ENCODE data around the gene CHRM5. TPM values are rescaled to one million over a fixed set of nuclear protein-coding genes. Genes with fewer than 3 reads are reported as not detected.
A peak's percentile ranks its signal among the peaks of the same experiment; 100 is the strongest.

Gene CHRM5
- polyA plus RNA-seq, 1 donor (not counting 4 experiments of a cell fraction or from before 2014, with no cell fraction given), result 0.01 TPM

DNA sequence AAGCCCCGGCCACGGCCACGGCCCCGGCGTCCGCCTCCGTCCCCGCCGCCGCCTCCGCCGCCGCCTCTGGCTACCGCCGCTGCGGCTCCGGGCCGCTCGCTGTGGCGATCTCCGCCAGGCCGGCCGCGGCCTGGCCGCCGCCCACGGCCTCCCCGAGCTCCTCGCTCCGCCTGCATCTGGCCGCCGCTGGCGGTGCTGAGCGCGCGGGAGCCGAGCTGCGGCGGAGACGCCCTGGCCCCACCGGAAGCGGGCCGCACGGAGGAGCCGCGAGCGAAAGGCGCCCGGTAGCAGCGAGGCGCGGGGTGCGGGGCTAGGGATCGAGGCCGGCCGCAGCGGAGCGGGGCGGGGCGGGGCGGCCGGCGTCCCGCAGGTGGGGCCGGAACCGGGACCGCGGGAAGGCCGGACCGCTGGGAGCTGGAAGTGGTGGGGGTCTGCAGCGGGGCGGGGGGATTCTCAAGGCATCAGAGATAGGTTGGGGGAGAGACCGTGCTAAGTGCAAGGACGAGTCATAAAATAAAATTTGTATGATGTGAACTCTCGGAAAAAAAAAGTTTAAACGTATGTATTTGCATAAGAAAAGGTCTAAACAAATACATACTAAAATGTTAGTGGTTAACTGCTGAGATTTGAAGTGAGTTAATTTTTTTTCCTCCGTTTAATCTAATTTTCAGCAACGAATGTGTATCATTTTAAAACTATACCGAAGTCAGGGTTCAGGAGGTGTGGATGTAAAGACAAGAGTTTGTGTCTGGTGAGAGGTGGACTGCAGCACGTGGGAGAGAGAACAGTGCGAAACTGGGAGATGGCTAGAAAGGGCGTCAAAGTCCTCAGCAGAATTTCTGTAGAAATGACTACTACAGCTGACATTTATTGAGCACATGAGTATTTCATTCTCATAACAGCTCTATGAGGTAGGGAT, 70.8 kb downstream of the CHRM5 start, which contains the start of gene AVEN:
Gene AVEN (minus strand): TSS at position 334 of the 919 bp plus-strand sequence. CDS start 158 bp downstream, at position 176.
- FAIRE-seq (no peak), DNase-seq (ENCODE audit: low read depth, low spot score) (no peak)
- H4K20me1 ChIP-seq (ENCODE audit: control insufficient read depth, extremely low read depth, insufficient read depth, low read length), result no peaks in the 10 kb centered on the region
- H3K27me3 ChIP-seq (ENCODE audit: control insufficient read depth, extremely low read depth, insufficient read depth, low read length), result no peaks in the 10 kb centered on the region
- no peaks in the 10 kb centered on the region for H3K9me1 ChIP-seq (ENCODE audit: control insufficient read depth, extremely low read depth, insufficient read depth, low read length)
- H3K36me3 ChIP-seq (ENCODE audit: control insufficient read depth in 2 of 2, extremely low read depth in 1 of 2, insufficient read depth in 2 of 2, low read length in 2 of 2), result no peaks in the 10 kb centered on the region
- peaks cover 7% of the 10 kb centered on the region for H3K4me1 ChIP-seq (ENCODE audit: control insufficient read depth, extremely low read depth, insufficient read depth, low read length)
- dilution Hi-C loops (cut with MboI; ENCODE audit: extremely low pct_ligation_motif_present, low sequenced_read_pairs), result no loop called here
- peak within 1 kb of the TSS; percentile 88 to 98 (median 90) for H3K4me3 ChIP-seq (ENCODE audit: control insufficient read depth in 2 of 3, extremely low read depth in 1 of 3, insufficient read depth in 2 of 3, low read depth in 1 of 3, low read length in 3 of 3)
- peak within 1 kb of the TSS; percentile 87 for H3K4me2 ChIP-seq (ENCODE audit: control insufficient read depth, extremely low read depth, insufficient read depth, low read depth, low read length)
- H3K79me2 ChIP-seq (ENCODE audit: control insufficient read depth, insufficient read depth, low read length), result peaks cover 4% of the 10 kb centered on the region
- no peaks in the 10 kb centered on the region for H3K9me3 ChIP-seq (ENCODE audit: control insufficient read depth, low read depth, low read length)
- H3K27ac ChIP-seq (ENCODE audit: control insufficient read depth, insufficient read depth, low read length), result peak within 1 kb of the TSS; percentile 67
- H2AFZ ChIP-seq (ENCODE audit: control insufficient read depth, low read length), result peak within 1 kb of the TSS; percentile 84
- TF ChIP-seq, protein P1, sequence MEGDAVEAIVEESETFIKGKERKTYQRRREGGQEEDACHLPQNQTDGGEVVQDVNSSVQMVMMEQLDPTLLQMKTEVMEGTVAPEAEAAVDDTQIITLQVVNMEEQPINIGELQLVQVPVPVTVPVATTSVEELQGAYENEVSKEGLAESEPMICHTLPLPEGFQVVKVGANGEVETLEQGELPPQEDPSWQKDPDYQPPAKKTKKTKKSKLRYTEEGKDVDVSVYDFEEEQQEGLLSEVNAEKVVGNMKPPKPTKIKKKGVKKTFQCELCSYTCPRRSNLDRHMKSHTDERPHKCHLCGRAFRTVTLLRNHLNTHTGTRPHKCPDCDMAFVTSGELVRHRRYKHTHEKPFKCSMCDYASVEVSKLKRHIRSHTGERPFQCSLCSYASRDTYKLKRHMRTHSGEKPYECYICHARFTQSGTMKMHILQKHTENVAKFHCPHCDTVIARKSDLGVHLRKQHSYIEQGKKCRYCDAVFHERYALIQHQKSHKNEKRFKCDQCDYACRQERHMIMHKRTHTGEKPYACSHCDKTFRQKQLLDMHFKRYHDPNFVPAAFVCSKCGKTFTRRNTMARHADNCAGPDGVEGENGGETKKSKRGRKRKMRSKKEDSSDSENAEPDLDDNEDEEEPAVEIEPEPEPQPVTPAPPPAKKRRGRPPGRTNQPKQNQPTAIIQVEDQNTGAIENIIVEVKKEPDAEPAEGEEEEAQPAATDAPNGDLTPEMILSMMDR (optimal IDR thresholded peaks at IDR 0.05 in 1 of 3, IDR thresholded peaks at IDR 0.05 in 1 of 3, conservative IDR thresholded peaks at IDR 0.05 in 1 of 3; ENCODE audit: extremely low read depth in 1 of 3, insufficient read depth in 2 of 3, low read length in 3 of 3), result no peak
- no peak for TF ChIP-seq EZH2 (IDR thresholded peaks at IDR 0.05; ENCODE audit: low read length)
- peak within 1 kb of the TSS; percentile 88 for H3K9ac ChIP-seq (ENCODE audit: control insufficient read depth, extremely low read depth, insufficient read depth, low read length)

DNA sequence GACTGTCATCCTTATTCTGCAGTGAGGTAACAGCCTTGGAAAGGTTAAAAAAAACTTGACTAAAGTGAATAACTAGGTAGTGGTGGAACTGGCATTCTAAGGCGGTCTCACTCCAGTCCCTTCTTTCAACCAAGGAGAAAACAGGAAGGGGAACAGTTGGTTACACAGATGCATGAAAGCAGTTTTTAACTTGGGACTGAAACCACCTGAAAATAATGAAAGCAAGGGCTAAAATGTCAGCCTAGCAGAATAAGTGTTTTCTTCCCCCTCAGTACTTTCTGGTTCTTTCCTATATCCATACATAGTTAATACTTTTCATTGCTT, 71.5 kb downstream of the CHRM5 start:
- peak; percentile 85 for FAIRE-seq
- H2AFZ ChIP-seq (ENCODE audit: control insufficient read depth, low read length), result no peak overlapping the region

More for the DNA sequence above, 71.5 kb downstream of the CHRM5 start:
- no peak overlapping the region for H3K9ac ChIP-seq (ENCODE audit: control insufficient read depth, extremely low read depth, insufficient read depth, low read length)
- no peaks in the 10 kb centered on the region for H3K36me3 ChIP-seq (ENCODE audit: control insufficient read depth in 2 of 2, extremely low read depth in 1 of 2, insufficient read depth in 2 of 2, low read length in 2 of 2)
- no peaks in the 10 kb centered on the region for H4K20me1 ChIP-seq (ENCODE audit: control insufficient read depth, extremely low read depth, insufficient read depth, low read length)
- H3K4me1 ChIP-seq (ENCODE audit: control insufficient read depth, extremely low read depth, insufficient read depth, low read length), result peaks cover 7% of the 10 kb centered on the region
- no peaks in the 10 kb centered on the region for H3K9me3 ChIP-seq (ENCODE audit: control insufficient read depth, low read depth, low read length)
- peak overlapping the region in 1 of 3 experiments; percentile 98 for H3K4me3 ChIP-seq (ENCODE audit: control insufficient read depth in 2 of 3, extremely low read depth in 1 of 3, insufficient read depth in 2 of 3, low read depth in 1 of 3, low read length in 3 of 3)
- no peak for DNase-seq (ENCODE audit: low read depth, low spot score)
- H3K4me2 ChIP-seq (ENCODE audit: control insufficient read depth, extremely low read depth, insufficient read depth, low read depth, low read length), result peak overlapping the region; percentile 69
- no peaks in the 10 kb centered on the region for H3K27me3 ChIP-seq (ENCODE audit: control insufficient read depth, extremely low read depth, insufficient read depth, low read length)
- H3K9me1 ChIP-seq (ENCODE audit: control insufficient read depth, extremely low read depth, insufficient read depth, low read length), result no peaks in the 10 kb centered on the region
- peaks cover 4% of the 10 kb centered on the region for H3K79me2 ChIP-seq (ENCODE audit: control insufficient read depth, insufficient read depth, low read length)
- TF ChIP-seq, protein P1 (optimal IDR thresholded peaks at IDR 0.05 in 1 of 3, IDR thresholded peaks at IDR 0.05 in 1 of 3, conservative IDR thresholded peaks at IDR 0.05 in 1 of 3; ENCODE audit: extremely low read depth in 1 of 3, insufficient read depth in 2 of 3, low read length in 3 of 3), result no peak
- TF ChIP-seq EZH2 (IDR thresholded peaks at IDR 0.05; ENCODE audit: low read length), result no peak
- dilution Hi-C loops (cut with MboI; ENCODE audit: extremely low pct_ligation_motif_present, low sequenced_read_pairs), result no loop called here
- H3K27ac ChIP-seq (ENCODE audit: control insufficient read depth, insufficient read depth, low read length), result no peak overlapping the region
